GM12878 (cell line): ENCODE data around the gene OSTC.

Experiments used
- ELK1 ChIP-seq: IDR thresholded peaks from 2 replicates; pipeline ENCODE4 v1.6.1; 2012; ENCODE audit warnings: low read depth, low read length, improper control_type of control experiment
- EP300 ChIP-seq, 2 experiments: fragments of 150-350 bp in 1 of 2; IDR thresholded peaks; 2 replicates each; pipeline ENCODE4 v1.6.1; 2011 to 2012; ENCODE audit warnings: low read depth in 2 of 2, low read length in 2 of 2, borderline replicate concordance in 1 of 2, improper control_type of control experiment in 1 of 2, inconsistent platforms in 1 of 2; ENCODE audit not compliant: control insufficient read depth in 1 of 2
- ESRRA ChIP-seq: IDR thresholded peaks from 2 replicates; pipeline ENCODE4 v1.6.1; 2012; ENCODE audit warnings: mild to moderate bottlenecking, low read length, improper control_type of control experiment
- ETV6 ChIP-seq, 2 experiments: fragments of 450-650 bp in 1 of 2; IDR thresholded peaks in 1 of 2; conservative IDR thresholded peaks in 1 of 2; 2 replicates each; pipeline ENCODE4 v1.6.1; 2014; ENCODE audit warnings: antibody characterized with exemption in 1 of 2, borderline replicate concordance in 1 of 2, low read depth in 1 of 2, mild to moderate bottlenecking in 1 of 2, moderate library complexity in 1 of 2
- MXI1 ChIP-seq: fragments of 150-350 bp; IDR thresholded peaks from 2 replicates; pipeline ENCODE4 v1.6.1; 2011; ENCODE audit warnings: low read depth, mild to moderate bottlenecking, inconsistent platforms, low read length, improper control_type of control experiment
- MYC ChIP-seq: IDR thresholded peaks from 2 replicates; pipeline ENCODE4 v1.6.1; 2011; ENCODE audit warnings: mild to moderate bottlenecking, low read length, moderate library complexity, inconsistent platforms; ENCODE audit not compliant: insufficient read depth, insufficient replicate concordance, insufficient read length, severe bottlenecking
- NR2C1 ChIP-seq: fragments of 450-650 bp; IDR thresholded peaks from 2 replicates; pipeline ENCODE4 v1.6.1; 2017; ENCODE audit warnings: antibody characterized with exemption, mild to moderate bottlenecking, moderate library complexity
- NR2C2 ChIP-seq: IDR thresholded peaks from 2 replicates; pipeline ENCODE4 v1.6.1; 2011; ENCODE audit warnings: borderline replicate concordance, low read depth; ENCODE audit not compliant: control insufficient read depth, insufficient read length
- PAX5 ChIP-seq: IDR thresholded peaks from 2 replicates; pipeline ENCODE4 v1.6.1; 2011; ENCODE audit warnings: low read depth, low read length, borderline replicate concordance
- PML ChIP-seq: IDR thresholded peaks from 2 replicates; pipeline ENCODE4 v1.6.1; 2012; ENCODE audit warnings: low read length, inconsistent platforms
- SPI1 ChIP-seq: IDR thresholded peaks from 2 replicates; pipeline ENCODE4 v1.6.1; 2011; ENCODE audit warnings: low read depth, mild to moderate bottlenecking, low read length, moderate library complexity, borderline replicate concordance; ENCODE audit not compliant: insufficient read depth
- TF ChIP-seq, protein P1 (sequence below), 3 experiments: IDR thresholded peaks in 2 of 3; conservative IDR thresholded peaks in 1 of 3; 2 replicates each; pipeline ENCODE4 v1.5.1; 2011; ENCODE audit warnings: low read depth in 3 of 3, low read length in 3 of 3, mild to moderate bottlenecking in 3 of 3, control low read depth in 2 of 3, moderate library complexity in 2 of 3, inconsistent platforms in 1 of 3, mixed read lengths in 1 of 3; ENCODE audit not compliant: control insufficient read depth in 2 of 3, insufficient read depth in 1 of 3; ENCODE audit errors: extremely low read depth in 1 of 3

- TF ChIP-seq ELK1 (no peak), EP300 (IDR thresholded peaks at IDR 0.05; ENCODE audit: borderline replicate concordance in 1 of 2, control insufficient read depth in 1 of 2, low read depth in 2 of 2, low read length in 2 of 2) (no peak), NR2C2 (no peak), MYC (no peak), ETV6 (conservative IDR thresholded peaks at IDR 0.05 in 1 of 2, IDR thresholded peaks at IDR 0.05 in 1 of 2; ENCODE audit: borderline replicate concordance in 1 of 2, low read depth in 1 of 2) (no peak), MXI1 (no peak), ESRRA (no peak), SPI1 (no peak), NR2C1 (no peak), PML (no peak), PAX5 (no peak)
- TF ChIP-seq, protein P1, sequence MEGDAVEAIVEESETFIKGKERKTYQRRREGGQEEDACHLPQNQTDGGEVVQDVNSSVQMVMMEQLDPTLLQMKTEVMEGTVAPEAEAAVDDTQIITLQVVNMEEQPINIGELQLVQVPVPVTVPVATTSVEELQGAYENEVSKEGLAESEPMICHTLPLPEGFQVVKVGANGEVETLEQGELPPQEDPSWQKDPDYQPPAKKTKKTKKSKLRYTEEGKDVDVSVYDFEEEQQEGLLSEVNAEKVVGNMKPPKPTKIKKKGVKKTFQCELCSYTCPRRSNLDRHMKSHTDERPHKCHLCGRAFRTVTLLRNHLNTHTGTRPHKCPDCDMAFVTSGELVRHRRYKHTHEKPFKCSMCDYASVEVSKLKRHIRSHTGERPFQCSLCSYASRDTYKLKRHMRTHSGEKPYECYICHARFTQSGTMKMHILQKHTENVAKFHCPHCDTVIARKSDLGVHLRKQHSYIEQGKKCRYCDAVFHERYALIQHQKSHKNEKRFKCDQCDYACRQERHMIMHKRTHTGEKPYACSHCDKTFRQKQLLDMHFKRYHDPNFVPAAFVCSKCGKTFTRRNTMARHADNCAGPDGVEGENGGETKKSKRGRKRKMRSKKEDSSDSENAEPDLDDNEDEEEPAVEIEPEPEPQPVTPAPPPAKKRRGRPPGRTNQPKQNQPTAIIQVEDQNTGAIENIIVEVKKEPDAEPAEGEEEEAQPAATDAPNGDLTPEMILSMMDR (IDR thresholded peaks at IDR 0.05 in 2 of 3, conservative IDR thresholded peaks at IDR 0.05 in 1 of 3; ENCODE audit: control insufficient read depth in 2 of 3, extremely low read depth in 1 of 3, insufficient read depth in 1 of 3, low read depth in 3 of 3, low read length in 3 of 3), result no peak
Measured at GRCh38 chr4:108674356-108674977, 24.1 kb downstream of the OSTC start.
